Dendritic cell treated with granulocyte-macrophage colony-stimulating factor and Interleukin-4, amounts not matched to agents 40 ng/mL and 50 ng/mL, for 4 days (primary cell): ENCODE measurements around the gene HSD17B4.
"Not testable (repeated sequence)": the region's sequence is repeated elsewhere in the genome, so short reads cannot be mapped to it uniquely, and the experiment has no call there.

Experiments used
- H3K27ac Mint-ChIP-seq: one replicate; pipeline ENCODE4 v1.8.0; 2022; ENCODE audit warnings: mild to moderate bottlenecking, mixed read lengths
- H3K27me3 Mint-ChIP-seq: one replicate; pipeline ENCODE4 v1.8.0; 2022; ENCODE audit warnings: mild to moderate bottlenecking, mixed read lengths
- H3K36me3 Mint-ChIP-seq: one replicate; pipeline ENCODE4 v1.8.0; 2022; ENCODE audit warnings: low read depth, mixed read lengths
- H3K4me1 Mint-ChIP-seq: one replicate; pipeline ENCODE4 v1.8.0; 2022; ENCODE audit warnings: low read depth, mixed read lengths
- H3K4me3 Mint-ChIP-seq: one replicate; pipeline ENCODE4 v1.8.0; 2022; ENCODE audit warnings: mild to moderate bottlenecking, moderate library complexity, mixed read lengths
- H3K9me3 Mint-ChIP-seq: one replicate; pipeline ENCODE4 v1.8.0; 2022; ENCODE audit warnings: mixed read lengths
- intact Hi-C: fragments of 100-400 bp; cut with micrococcal nuclease; formaldehyde crosslinking; loops from one replicate; pipeline ENCODE4 v1.15.0; 2022

Gene HSD17B4

GRCh38 chr5:119478781-119479180 is 26.5 kb downstream of the HSD17B4 start:
- Mint-ChIP-seq H3K9me3 (no peaks in the 10 kb centered on the region), H3K27ac (no peak overlapping the region), H3K27me3 (no peaks in the 10 kb centered on the region), H3K36me3 (peaks cover 93% of the 10 kb centered on the region), H3K4me3 (no peak overlapping the region), H3K4me1 (no peaks in the 10 kb centered on the region)
- intact Hi-C loops, result no loop called here

- intact Hi-C loops, H3K9me3 Mint-ChIP-seq, H3K4me3 Mint-ChIP-seq, H3K4me1 Mint-ChIP-seq, H3K27me3 Mint-ChIP-seq, H3K27ac Mint-ChIP-seq: not testable (repeated sequence)
- H3K36me3 Mint-ChIP-seq, result peaks cover 92% of the 10 kb centered on the region
These were observed 28.3 kb downstream of the HSD17B4 start for GRCh38 chr5:119480629-119481028.

- peaks cover 87% of the 10 kb centered on the region for H3K36me3 Mint-ChIP-seq
- intact Hi-C loops, result no loop called here
- H3K4me1 Mint-ChIP-seq, result no peaks in the 10 kb centered on the region
- H3K27me3 Mint-ChIP-seq, result no peaks in the 10 kb centered on the region
- no peak overlapping the region for H3K27ac Mint-ChIP-seq
- H3K9me3 Mint-ChIP-seq, result no peaks in the 10 kb centered on the region
- H3K4me3 Mint-ChIP-seq, result no peak overlapping the region
These were observed 30.9 kb downstream of the HSD17B4 start for GRCh38 chr5:119483155-119483554.

- intact Hi-C loops, result loop anchor here (5.0 kb wide), 1 partner anchor 37 kb away; no protein-coding TSS in a partner anchor
- Mint-ChIP-seq H3K27ac (no peak overlapping the region), H3K9me3 (no peaks in the 10 kb centered on the region), H3K4me3 (no peak overlapping the region), H3K36me3 (peaks cover 83% of the 10 kb centered on the region), H3K27me3 (no peaks in the 10 kb centered on the region), H3K4me1 (no peaks in the 10 kb centered on the region)
These were observed 32.6 kb downstream of the HSD17B4 start for GRCh38 chr5:119484884-119485283.

- Mint-ChIP-seq H3K27ac (no peak overlapping the region), H3K36me3 (peaks cover 80% of the 10 kb centered on the region), H3K4me1 (no peaks in the 10 kb centered on the region), H3K9me3 (peaks cover 28% of the 10 kb centered on the region), H3K27me3 (no peaks in the 10 kb centered on the region), H3K4me3 (no peak overlapping the region)
- intact Hi-C loops, result no loop called here
These were observed 49.4 kb downstream of the HSD17B4 start for GRCh38 chr5:119501671-119502179.

GRCh38 chr5:119503939-119504338 is 51.6 kb downstream of the HSD17B4 start:
- H3K4me1 Mint-ChIP-seq, result not testable (repeated sequence)
- peaks cover 84% of the 10 kb centered on the region for H3K36me3 Mint-ChIP-seq

GRCh38 chr5:119512277-119512676 is 60.0 kb downstream of the HSD17B4 start:
- Mint-ChIP-seq H3K4me1 (no peaks in the 10 kb centered on the region), H3K36me3 (peaks cover 86% of the 10 kb centered on the region), H3K27ac (no peak overlapping the region), H3K4me3 (no peak overlapping the region), H3K27me3 (no peaks in the 10 kb centered on the region), H3K9me3 (peaks cover 26% of the 10 kb centered on the region)
- intact Hi-C loops, result no loop called here

More at GRCh38 chr5:119503939-119504338, 51.6 kb downstream of the HSD17B4 start:
- H3K27me3 Mint-ChIP-seq, H3K27ac Mint-ChIP-seq, intact Hi-C loops, H3K4me3 Mint-ChIP-seq: not testable (repeated sequence)
- peaks cover 28% of the 10 kb centered on the region for H3K9me3 Mint-ChIP-seq

- no peaks in the 10 kb centered on the region for H3K4me1 Mint-ChIP-seq
- H3K27me3 Mint-ChIP-seq, result no peaks in the 10 kb centered on the region
- H3K9me3 Mint-ChIP-seq, result peaks cover 26% of the 10 kb centered on the region
- H3K4me3 Mint-ChIP-seq, result no peak overlapping the region
- peaks cover 81% of the 10 kb centered on the region for H3K36me3 Mint-ChIP-seq
- intact Hi-C loops, result no loop called here
- no peak overlapping the region for H3K27ac Mint-ChIP-seq
These were observed 62.9 kb downstream of the HSD17B4 start for GRCh38 chr5:119515192-119515591.

GRCh38 chr5:119517115-119517514 is 64.8 kb downstream of the HSD17B4 start:
- H3K4me3 Mint-ChIP-seq, intact Hi-C loops, H3K27ac Mint-ChIP-seq, H3K4me1 Mint-ChIP-seq, H3K27me3 Mint-ChIP-seq, H3K9me3 Mint-ChIP-seq: not testable (repeated sequence)
- H3K36me3 Mint-ChIP-seq, result peaks cover 80% of the 10 kb centered on the region

- Mint-ChIP-seq H3K27ac (no peak overlapping the region), H3K36me3 (peaks cover 63% of the 10 kb centered on the region)
- intact Hi-C loops, result loop anchor here (5.0 kb wide), 1 partner anchor 34 kb away; no protein-coding TSS in a partner anchor
These were observed 68.9 kb downstream of the HSD17B4 start for GRCh38 chr5:119521232-119521631.

GRCh38 chr5:119522841-119523240 is 70.5 kb downstream of the HSD17B4 start:
- H3K36me3 Mint-ChIP-seq, result peaks cover 60% of the 10 kb centered on the region
- H3K27me3 Mint-ChIP-seq, result no peaks in the 10 kb centered on the region
- H3K4me1 Mint-ChIP-seq, result no peaks in the 10 kb centered on the region
- H3K27ac Mint-ChIP-seq, result no peak overlapping the region
- intact Hi-C loops, result loop anchor here (5.0 kb wide), 1 partner anchor 36 kb away; no protein-coding TSS in a partner anchor
- H3K9me3 Mint-ChIP-seq, result no peaks in the 10 kb centered on the region
- H3K4me3 Mint-ChIP-seq, result no peak overlapping the region

More at GRCh38 chr5:119521232-119521631, 68.9 kb downstream of the HSD17B4 start:
- peaks cover 7% of the 10 kb centered on the region for H3K9me3 Mint-ChIP-seq
- H3K27me3 Mint-ChIP-seq, result no peaks in the 10 kb centered on the region
- H3K4me1 Mint-ChIP-seq, result no peaks in the 10 kb centered on the region
- H3K4me3 Mint-ChIP-seq, result no peak overlapping the region

- no peak overlapping the region for H3K4me3 Mint-ChIP-seq
- H3K9me3 Mint-ChIP-seq, result no peaks in the 10 kb centered on the region
- peaks cover 63% of the 10 kb centered on the region for H3K36me3 Mint-ChIP-seq
- no peak overlapping the region for H3K27ac Mint-ChIP-seq
- no peaks in the 10 kb centered on the region for H3K4me1 Mint-ChIP-seq
- intact Hi-C loops, result loop anchor here (5.0 kb wide), 1 partner anchor 37 kb away; no protein-coding TSS in a partner anchor
- H3K27me3 Mint-ChIP-seq, result no peaks in the 10 kb centered on the region
These were observed 72.2 kb downstream of the HSD17B4 start for GRCh38 chr5:119524485-119524884.

- Mint-ChIP-seq H3K4me1 (no peaks in the 10 kb centered on the region), H3K27me3 (no peaks in the 10 kb centered on the region), H3K36me3 (peaks cover 55% of the 10 kb centered on the region), H3K27ac (no peak overlapping the region), H3K4me3 (no peak overlapping the region), H3K9me3 (no peaks in the 10 kb centered on the region)
- intact Hi-C loops, result no loop called here
These were observed 75.1 kb downstream of the HSD17B4 start for GRCh38 chr5:119527351-119527750.

- H3K27ac Mint-ChIP-seq, result no peak overlapping the region
- no peaks in the 10 kb centered on the region for H3K27me3 Mint-ChIP-seq
- intact Hi-C loops, result no loop called here
- no peaks in the 10 kb centered on the region for H3K4me1 Mint-ChIP-seq
- no peaks in the 10 kb centered on the region for H3K9me3 Mint-ChIP-seq
- H3K4me3 Mint-ChIP-seq, result no peak overlapping the region
- H3K36me3 Mint-ChIP-seq, result peaks cover 64% of the 10 kb centered on the region
These were observed 77.5 kb downstream of the HSD17B4 start for GRCh38 chr5:119529811-119530210.

GRCh38 chr5:119532637-119533036 is 80.3 kb downstream of the HSD17B4 start:
- H3K9me3 Mint-ChIP-seq, result no peaks in the 10 kb centered on the region
- H3K36me3 Mint-ChIP-seq, result peaks cover 68% of the 10 kb centered on the region
- no peaks in the 10 kb centered on the region for H3K27me3 Mint-ChIP-seq
- H3K4me1 Mint-ChIP-seq, result no peaks in the 10 kb centered on the region
- H3K4me3 Mint-ChIP-seq, result no peak overlapping the region
- no peak overlapping the region for H3K27ac Mint-ChIP-seq
- intact Hi-C loops, result no loop called here
